HG03575 (cell line): ENCODE results near the gene EIF2B5.

Experiments used
- ATAC-seq: cut with Tn5 transposase; IDR thresholded peaks from one replicate; pipeline ENCODE4 v1.9.1; 2021; ENCODE audit not compliant: unreplicated experiment, insufficient number of reproducible peaks, low FRiP score; ENCODE audit errors: extremely low read depth

The EIF2B5 gene

DNA sequence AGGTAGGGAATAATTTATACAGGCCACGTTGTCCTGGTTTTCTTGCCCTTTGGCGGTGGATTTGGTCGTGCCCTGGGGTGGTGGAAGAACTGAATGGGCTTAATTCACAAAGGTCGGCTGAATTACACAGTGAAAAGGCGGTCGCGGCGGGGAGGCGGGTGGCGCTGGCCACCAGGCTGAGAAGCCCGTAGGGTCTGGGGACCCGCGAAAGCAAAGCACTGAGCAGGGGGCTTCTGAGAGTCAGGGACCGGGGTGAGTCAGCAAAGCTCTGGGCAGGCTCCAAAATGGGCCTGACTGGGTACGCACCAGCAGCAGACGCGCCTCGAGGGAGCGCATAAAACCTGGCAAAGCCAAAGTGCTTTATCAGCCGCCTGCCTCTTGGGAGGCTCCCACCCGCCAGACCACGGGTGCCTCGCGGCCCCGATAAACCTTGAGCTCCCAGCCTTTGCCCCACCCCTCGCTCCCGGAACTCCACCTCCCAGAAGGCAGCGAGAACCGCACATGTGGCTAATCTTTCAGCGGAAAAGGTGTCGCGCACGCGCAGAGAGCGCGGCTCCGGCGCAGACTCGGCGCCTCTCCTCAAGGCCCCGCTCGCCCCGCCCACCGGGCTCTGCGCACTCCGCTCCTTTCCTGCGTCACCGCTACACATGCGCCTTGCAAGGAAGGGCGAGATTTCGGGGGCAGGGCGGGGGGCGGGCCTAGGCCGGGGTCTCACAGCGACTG lies 50.5 kb downstream of the EIF2B5 start:
- ATAC-seq = peak; percentile 63

DNA sequence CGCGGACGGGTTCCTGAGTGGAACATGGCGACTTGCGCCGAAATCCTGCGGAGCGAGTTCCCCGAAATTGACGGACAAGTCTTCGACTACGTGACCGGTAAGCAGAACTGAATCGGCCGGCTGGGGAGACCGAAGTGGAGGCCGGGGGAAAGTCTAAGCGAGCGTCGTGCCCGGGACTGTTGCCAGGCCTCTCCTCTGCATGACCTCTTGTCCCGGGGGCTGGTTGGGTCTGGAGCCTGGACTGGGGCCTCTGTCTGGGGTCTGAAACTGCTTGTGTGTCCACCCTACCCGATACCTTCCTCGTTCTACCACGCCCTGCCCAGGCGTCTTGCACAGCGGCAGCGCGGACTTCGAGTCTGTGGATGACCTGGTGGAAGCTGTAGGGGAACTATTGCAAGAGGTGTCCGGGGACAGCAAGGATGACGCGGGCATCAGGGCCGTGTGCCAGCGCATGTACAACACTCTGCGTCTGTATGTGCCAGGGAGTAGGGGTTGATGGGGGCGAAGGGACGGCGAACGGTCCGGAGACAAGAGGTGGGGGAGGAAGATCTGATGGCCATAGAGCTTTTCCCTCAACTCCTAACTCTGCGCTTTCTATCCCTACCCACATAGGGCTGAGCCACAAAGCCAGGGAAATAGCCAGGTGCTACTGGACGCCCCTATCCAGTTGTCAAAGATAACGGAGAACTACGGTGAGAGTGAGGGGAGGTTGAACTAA lies 51.2 kb downstream of the EIF2B5 start, which contains the start of gene ABCF3:
Gene ABCF3, plus strand, starts transcription at position 16 of the 718 bp plus-strand sequence. Its CDS starts 9 bp downstream, at position 25.
- no peak for ATAC-seq

DNA sequence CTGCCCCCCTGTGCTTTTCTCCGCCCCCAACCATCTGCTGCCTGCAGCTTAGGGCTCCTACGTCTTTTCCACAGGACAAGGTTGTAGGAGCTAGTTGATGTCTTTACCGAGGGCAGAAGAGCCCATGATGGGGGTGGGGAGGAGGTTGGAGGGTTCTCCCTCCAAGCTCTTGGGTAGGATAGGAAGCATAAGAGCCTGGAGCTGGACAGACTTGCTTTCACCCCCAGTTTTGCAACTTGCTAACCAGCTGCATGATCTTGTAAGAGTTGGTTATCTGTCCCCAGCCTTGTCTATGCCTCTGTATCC lies 51.7 kb downstream of the EIF2B5 start:
- no peak for ATAC-seq

DNA sequence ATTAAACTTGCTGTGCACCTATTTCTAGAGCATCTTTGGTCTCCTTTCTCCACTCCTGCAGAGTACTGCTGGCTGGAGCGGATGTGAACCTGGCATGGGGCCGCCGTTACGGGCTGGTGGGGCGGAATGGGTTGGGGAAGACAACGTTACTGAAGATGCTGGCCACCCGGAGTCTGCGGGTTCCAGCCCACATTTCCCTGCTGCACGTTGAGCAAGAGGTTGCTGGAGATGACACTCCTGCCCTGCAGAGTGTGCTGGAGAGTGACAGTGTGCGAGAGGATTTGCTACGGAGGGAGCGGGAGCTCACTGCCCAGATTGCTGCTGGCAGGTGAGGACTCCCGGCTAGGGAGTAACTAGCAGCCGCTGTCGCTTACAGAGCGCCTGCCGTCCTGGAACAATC lies 52.9 kb downstream of the EIF2B5 start:
- no peak for ATAC-seq

DNA sequence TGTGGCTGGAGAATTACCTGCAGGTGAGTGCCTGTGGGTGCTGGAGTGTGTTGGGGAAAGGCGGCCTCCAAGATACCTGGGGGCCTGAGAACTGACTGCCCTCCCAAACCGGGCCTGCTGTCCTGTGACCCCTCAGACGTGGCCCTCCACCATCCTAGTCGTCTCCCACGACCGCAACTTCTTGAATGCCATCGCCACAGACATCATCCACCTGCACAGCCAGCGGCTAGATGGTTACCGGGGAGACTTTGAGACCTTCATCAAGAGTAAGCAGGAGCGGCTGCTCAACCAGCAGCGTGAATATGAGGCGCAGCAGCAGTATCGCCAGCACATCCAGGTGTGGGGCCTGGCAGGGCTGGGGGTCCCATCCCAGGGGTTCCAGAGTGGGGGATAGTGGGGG lies 54.3 kb downstream of the EIF2B5 start:
- ATAC-seq = no peak

DNA sequence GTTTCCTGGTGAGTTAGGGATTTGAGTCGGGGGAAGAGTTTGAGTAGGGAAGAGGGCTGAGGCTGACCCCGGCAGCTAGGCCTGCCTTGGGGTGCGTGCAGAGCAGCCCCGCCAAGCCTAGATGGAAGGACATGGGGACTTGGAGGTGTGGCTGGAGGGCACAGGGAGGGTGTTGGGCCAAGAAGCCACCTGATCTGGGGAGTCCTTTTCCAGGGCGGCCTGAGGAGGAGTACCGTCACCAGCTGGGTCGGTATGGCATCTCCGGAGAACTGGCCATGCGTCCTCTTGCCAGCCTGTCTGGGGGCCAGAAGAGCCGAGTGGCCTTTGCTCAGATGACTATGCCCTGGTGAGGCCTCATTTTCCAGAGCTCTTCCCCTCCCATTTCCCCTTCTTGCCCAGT lies 57.7 kb downstream of the EIF2B5 start:
- ATAC-seq = no peak

DNA sequence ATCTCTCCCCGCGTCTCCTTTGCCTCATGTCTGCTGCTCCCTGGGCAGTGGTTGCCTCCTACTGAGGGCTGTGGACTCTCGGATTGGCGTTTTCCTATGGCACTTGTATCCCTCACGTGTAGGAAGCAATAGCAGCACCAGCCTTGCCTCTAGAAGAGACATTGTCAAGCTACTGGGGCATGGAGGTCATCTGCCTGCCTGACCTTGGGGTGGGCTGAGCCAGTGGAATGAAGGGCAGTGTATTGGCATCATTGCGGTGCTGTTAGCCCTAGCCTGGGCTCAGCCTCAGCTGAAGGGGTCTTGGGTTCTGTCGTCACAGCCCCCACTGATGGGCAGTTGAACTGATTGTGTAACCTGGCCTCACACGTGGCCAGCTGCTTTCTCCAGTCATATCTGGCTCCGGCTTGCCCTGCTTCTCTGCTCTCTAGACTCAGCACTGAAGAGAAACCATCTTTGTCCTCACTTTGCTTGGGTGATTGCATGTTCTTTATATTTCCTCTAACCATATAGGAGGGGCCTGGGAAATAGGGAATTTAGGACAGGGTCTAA lies 58.9 kb downstream of the EIF2B5 start:
- no peak for ATAC-seq
